ENCODE data around the gene JKAMP. TPM values are rescaled to one million over a fixed set of nuclear protein-coding genes. Genes with fewer than 3 reads are reported as not detected.

JKAMP gene
- total RNA-seq, 4 donors from 2014 or later = 31.9 to 110 (median 72.5) TPM

DNA sequence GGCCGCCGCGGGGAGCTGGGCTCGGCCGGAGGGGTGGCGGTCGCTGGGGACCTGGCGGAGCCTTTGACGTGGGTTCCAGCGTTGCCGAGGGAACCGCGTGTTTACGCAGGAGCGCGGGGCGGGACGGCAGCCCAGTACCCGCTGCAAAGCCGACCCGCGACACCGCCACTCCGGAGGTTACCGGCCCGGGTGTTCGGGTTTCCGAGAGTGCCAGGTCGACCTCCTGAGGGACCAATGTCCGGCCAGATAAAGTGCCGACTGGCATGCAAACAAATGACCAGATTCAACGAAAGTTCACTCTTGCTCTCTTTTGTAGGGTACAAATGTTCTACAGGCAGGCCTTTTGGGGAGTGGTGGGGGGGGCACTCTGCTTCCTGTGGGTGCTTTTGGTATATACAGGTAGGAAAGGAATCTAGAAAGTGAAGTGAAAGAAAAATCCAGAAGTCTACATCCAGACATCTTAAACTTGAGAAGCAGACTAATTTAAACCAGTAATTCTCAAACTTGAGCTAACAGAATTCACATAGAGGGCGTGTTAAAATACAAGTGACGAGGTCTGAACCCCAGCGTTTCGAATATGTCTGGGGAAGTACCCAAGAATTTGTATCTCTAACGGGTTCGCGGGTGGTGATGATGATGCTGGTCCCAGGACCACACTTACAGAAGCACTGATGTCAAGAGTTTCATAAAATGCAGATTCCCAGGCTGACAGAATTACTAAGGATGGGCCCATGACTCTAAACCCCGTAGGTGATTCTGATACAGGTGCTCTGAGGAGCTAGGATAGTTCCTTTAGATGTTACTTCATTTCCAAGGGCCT lies 18.8 kb upstream of the JKAMP start, which contains the start of gene GPR135:
TSS of gene GPR135 (minus strand) at position 65 of the 820 bp plus-strand sequence. CDS start 154 bp downstream, outside the sequence.
- no peak for DNase-seq
- TF ChIP-seq, protein P1, sequence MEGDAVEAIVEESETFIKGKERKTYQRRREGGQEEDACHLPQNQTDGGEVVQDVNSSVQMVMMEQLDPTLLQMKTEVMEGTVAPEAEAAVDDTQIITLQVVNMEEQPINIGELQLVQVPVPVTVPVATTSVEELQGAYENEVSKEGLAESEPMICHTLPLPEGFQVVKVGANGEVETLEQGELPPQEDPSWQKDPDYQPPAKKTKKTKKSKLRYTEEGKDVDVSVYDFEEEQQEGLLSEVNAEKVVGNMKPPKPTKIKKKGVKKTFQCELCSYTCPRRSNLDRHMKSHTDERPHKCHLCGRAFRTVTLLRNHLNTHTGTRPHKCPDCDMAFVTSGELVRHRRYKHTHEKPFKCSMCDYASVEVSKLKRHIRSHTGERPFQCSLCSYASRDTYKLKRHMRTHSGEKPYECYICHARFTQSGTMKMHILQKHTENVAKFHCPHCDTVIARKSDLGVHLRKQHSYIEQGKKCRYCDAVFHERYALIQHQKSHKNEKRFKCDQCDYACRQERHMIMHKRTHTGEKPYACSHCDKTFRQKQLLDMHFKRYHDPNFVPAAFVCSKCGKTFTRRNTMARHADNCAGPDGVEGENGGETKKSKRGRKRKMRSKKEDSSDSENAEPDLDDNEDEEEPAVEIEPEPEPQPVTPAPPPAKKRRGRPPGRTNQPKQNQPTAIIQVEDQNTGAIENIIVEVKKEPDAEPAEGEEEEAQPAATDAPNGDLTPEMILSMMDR (IDR thresholded peaks at IDR 0.05) = no peak
- peak within 1 kb of the TSS; percentile 37 to 65 for H3K4me3 ChIP-seq
- no peaks in the 10 kb centered on the region for H3K27me3 ChIP-seq
- H3K4me1 ChIP-seq = peaks cover 0 to 3% of the 10 kb centered on the region in 2 donors
- H3K36me3 ChIP-seq = no peaks in the 10 kb centered on the region
- intact Hi-C loops (cut with DNase I; ENCODE audit: low total_unique reads) = no loop called here
- H3K27ac ChIP-seq = peak within 1 kb of the TSS; percentile 71 to 89
- H3K9me3 ChIP-seq = no peaks in the 10 kb centered on the region

DNA sequence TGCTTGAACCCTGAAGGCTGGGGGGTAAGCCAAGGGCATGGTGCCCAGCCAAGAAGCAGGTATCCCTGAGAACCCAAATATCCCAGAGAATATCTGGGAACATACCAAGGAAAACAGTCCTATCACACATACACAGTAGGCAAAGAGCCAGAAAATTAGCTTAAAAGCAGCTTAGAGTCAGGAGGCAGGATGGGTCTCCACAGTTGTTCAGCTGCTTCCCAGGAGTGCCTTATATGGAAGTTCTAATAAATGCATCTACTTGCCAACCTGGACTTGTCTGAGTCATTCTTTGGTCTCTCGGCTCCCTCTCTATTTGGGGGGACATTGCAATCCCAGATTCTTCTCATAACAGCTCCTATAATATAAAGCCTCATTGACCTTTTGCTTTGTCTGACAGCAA lies 10.1 kb upstream of the JKAMP start:
- H3K27me3 ChIP-seq = no peaks in the 10 kb centered on the region
- no peaks in the 10 kb centered on the region for H3K9me3 ChIP-seq
- H3K27ac ChIP-seq = peak overlapping the region in 1 of 2 donors; percentile 34
- H3K4me3 ChIP-seq = no peak overlapping the region
- no peak for TF ChIP-seq POLR2A (IDR thresholded peaks at IDR 0.05)
- TF ChIP-seq, protein P1 (IDR thresholded peaks at IDR 0.05) = no peak
- intact Hi-C loops (cut with DNase I; ENCODE audit: low total_unique reads) = no loop called here
- DNase-seq = no peak
- H3K4me1 ChIP-seq = no peaks in the 10 kb centered on the region
- no peaks in the 10 kb centered on the region for H3K36me3 ChIP-seq

DNA sequence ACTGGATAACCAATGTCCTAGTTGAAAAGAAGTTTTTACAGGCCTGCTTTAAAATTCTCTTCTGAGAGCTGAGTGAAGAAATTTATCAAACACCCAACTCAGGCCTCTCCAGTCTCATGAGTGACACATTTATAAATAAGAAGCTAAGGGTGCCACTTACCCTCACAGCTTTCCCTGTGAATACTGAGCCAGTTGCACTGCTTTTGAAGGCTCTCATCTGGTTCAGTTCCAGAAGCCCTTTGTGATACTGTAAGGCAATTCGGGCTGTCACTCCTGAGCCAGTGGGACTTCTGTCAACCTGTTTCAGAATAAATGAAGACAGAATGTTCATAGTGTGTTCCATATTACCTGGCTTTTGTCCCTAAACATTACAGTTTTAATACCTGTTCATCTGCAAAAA lies 8.6 kb upstream of the JKAMP start:
- Histone ChIP-seq H3K4me3 (no peak overlapping the region), H3K9me3 (no peaks in the 10 kb centered on the region), H3K27ac (no peak overlapping the region), H3K36me3 (no peaks in the 10 kb centered on the region), H3K27me3 (no peaks in the 10 kb centered on the region), H3K4me1 (no peaks in the 10 kb centered on the region)
- intact Hi-C loops (cut with DNase I; ENCODE audit: low total_unique reads) = no loop called here
- DNase-seq = no peak
- no peak for TF ChIP-seq POLR2A (IDR thresholded peaks at IDR 0.05)
- TF ChIP-seq, protein P1 (IDR thresholded peaks at IDR 0.05) = no peak

DNA sequence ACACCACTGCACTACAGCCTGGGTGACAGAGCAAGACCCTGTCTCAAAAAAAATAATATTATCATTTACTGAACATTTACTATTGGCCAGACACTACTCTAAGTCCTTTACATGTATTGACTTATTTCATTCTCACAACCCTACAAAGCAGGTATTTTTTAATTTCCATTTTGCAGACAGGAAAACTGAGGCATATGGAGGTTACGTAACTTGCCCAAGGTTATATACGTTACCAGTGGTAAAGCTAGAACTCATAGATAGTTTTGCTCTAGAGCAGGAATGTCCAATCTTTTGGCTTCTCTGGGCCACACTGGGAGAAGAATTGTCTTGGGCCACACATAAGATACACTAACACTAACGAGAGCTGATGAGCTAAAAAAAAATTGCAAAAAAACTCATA lies 5.8 kb upstream of the JKAMP start:
- Histone ChIP-seq H3K27me3 (no peaks in the 10 kb centered on the region), H3K36me3 (no peaks in the 10 kb centered on the region), H3K4me1 (no peaks in the 10 kb centered on the region), H3K9me3 (no peaks in the 10 kb centered on the region), H3K4me3 (no peak overlapping the region), H3K27ac (no peak overlapping the region)
- intact Hi-C loops (cut with DNase I; ENCODE audit: low total_unique reads) = no loop called here
- TF ChIP-seq, protein P1 (IDR thresholded peaks at IDR 0.05) = no peak
- no peak for TF ChIP-seq POLR2A (IDR thresholded peaks at IDR 0.05)
- no peak for DNase-seq

DNA sequence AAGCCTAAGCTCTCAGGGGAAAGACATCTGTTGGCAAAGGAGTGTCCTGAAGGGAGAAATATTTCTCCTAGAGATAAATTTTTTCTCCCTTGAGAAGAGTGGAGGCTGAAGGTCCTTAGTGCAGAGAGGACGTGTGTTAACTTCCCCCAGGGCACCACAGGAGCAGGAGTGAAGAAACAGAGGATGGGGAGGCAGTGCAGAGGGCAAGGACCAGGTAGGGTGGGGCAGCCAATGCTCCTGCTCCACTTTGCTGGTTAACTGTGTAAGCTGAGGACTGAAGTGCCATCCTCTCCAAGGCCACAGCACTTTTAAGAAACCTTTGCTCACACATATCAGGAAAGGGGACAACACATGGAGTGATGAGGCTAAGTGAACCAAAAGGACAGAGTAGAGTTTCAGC lies 4.2 kb upstream of the JKAMP start:
- H3K36me3 ChIP-seq = no peaks in the 10 kb centered on the region
- intact Hi-C loops (cut with DNase I; ENCODE audit: low total_unique reads) = no loop called here
- TF ChIP-seq POLR2A (IDR thresholded peaks at IDR 0.05) = no peak
- TF ChIP-seq, protein P1 (IDR thresholded peaks at IDR 0.05) = no peak
- no peaks in the 10 kb centered on the region for H3K9me3 ChIP-seq
- no peak for DNase-seq
- no peaks in the 10 kb centered on the region for H3K27me3 ChIP-seq
- no peak overlapping the region for H3K4me3 ChIP-seq
- no peaks in the 10 kb centered on the region for H3K4me1 ChIP-seq
- peak overlapping the region in 1 of 2 donors; percentile 3 for H3K27ac ChIP-seq

Measured in uterus (tissue), 4 donors.